HepG2 (cell line): ENCODE results near the gene SDE2. TPM values are rescaled to one million over a fixed set of nuclear protein-coding genes. Genes with fewer than 3 reads are reported as not detected.

Source experiments
- BHLHE40 ChIP-seq: IDR thresholded peaks from 2 replicates; pipeline ENCODE4 v1.6.1; 2011; ENCODE audit warnings: low read length, improper control_type of control experiment
- CREB1 ChIP-seq, 2 experiments: fragments of 450-650 bp in 1 of 2; IDR thresholded peaks; 2 replicates each; pipeline ENCODE4 v1.6.1; 2016 to 2017; ENCODE audit warnings: control low read depth in 1 of 2, mild to moderate bottlenecking in 1 of 2, missing compliant biosample characterization in 1 of 2, missing genetic modification characterization in 1 of 2
- MAF1 ChIP-seq: sonication (generic); formaldehyde crosslinking; IDR thresholded peaks from 2 replicates; pipeline ENCODE4 v1.5.0; 2020; ENCODE audit warnings: missing genetic modification reagents, borderline replicate concordance
- PITX1 ChIP-seq: sonication (generic); formaldehyde crosslinking; IDR thresholded peaks from 2 replicates; pipeline ENCODE4 v1.5.1; 2020; ENCODE audit warnings: mild to moderate bottlenecking, missing genetic modification reagents
- PRDM15 ChIP-seq: sonication (generic); formaldehyde crosslinking; IDR thresholded peaks from 2 replicates; pipeline ENCODE4 v1.4.0; 2020; ENCODE audit warnings: missing genetic modification reagents
- RFXANK ChIP-seq: IDR thresholded peaks from 2 replicates; pipeline ENCODE4 v1.6.1; 2016
- SAFB2 ChIP-seq: sonication (generic); formaldehyde crosslinking; IDR thresholded peaks from 2 replicates; pipeline ENCODE4 v1.5.1; 2020; ENCODE audit warnings: missing genetic modification reagents, low read depth, mild to moderate bottlenecking, borderline replicate concordance
- SMYD3 ChIP-seq: sonication (generic); formaldehyde crosslinking; IDR thresholded peaks from 2 replicates; pipeline ENCODE4 v1.8.1; 2023; ENCODE audit warnings: mild to moderate bottlenecking, missing genetic modification reagents
- TBX2 ChIP-seq: sonication (generic); formaldehyde crosslinking; IDR thresholded peaks from 2 replicates; pipeline ENCODE4 v1.5.0; 2020; ENCODE audit warnings: missing genetic modification reagents, mild to moderate bottlenecking, borderline replicate concordance
- TMF1 ChIP-seq: sonication (generic); formaldehyde crosslinking; IDR thresholded peaks from 2 replicates; pipeline ENCODE4 v1.8.1; 2022; ENCODE audit warnings: low read depth, missing genetic modification reagents
- ZFP82 ChIP-seq: sonication (generic); formaldehyde crosslinking; IDR thresholded peaks from 2 replicates; pipeline ENCODE4 v1.5.1; 2020; ENCODE audit warnings: mild to moderate bottlenecking, missing genetic modification reagents, borderline replicate concordance
- ZNF296 ChIP-seq: sonication (generic); formaldehyde crosslinking; conservative IDR thresholded peaks from 2 replicates; pipeline ENCODE4 v1.5.0; 2020; ENCODE audit warnings: mild to moderate bottlenecking, missing genetic modification reagents
- ZNF3 ChIP-seq: IDR thresholded peaks from 2 replicates; pipeline ENCODE4 v1.7.0; 2017; ENCODE audit warnings: inconsistent platforms
- ZNF530 ChIP-seq: sonication (generic); formaldehyde crosslinking; IDR thresholded peaks from 2 replicates; pipeline ENCODE4 v1.5.0; 2020; ENCODE audit warnings: low read depth, mild to moderate bottlenecking, missing genetic modification reagents
- ZNF557 ChIP-seq: sonication (generic); formaldehyde crosslinking; IDR thresholded peaks from 2 replicates; pipeline ENCODE4 v1.4.0; 2020; ENCODE audit warnings: missing genetic modification reagents
- ZNF563 ChIP-seq: sonication (generic); formaldehyde crosslinking; IDR thresholded peaks from 2 replicates; pipeline ENCODE4 v1.8.0; 2022; ENCODE audit warnings: mild to moderate bottlenecking, moderate library complexity, missing genetic modification reagents
- ZNF704 ChIP-seq: sonication (generic); formaldehyde crosslinking; IDR thresholded peaks from 2 replicates; pipeline ENCODE4 v1.8.1; 2023; ENCODE audit warnings: mild to moderate bottlenecking, inconsistent platforms, moderate library complexity, missing genetic modification reagents, borderline replicate concordance
- ZNF878 ChIP-seq: sonication (generic); formaldehyde crosslinking; IDR thresholded peaks from 2 replicates; pipeline ENCODE4 v1.8.1; 2023; ENCODE audit warnings: mild to moderate bottlenecking, missing genetic modification reagents, moderate library complexity
- ZXDC ChIP-seq: sonication (generic); formaldehyde crosslinking; IDR thresholded peaks from 2 replicates; pipeline ENCODE4 v1.5.0; 2020; ENCODE audit warnings: mild to moderate bottlenecking, missing genetic modification reagents
- polyA plus RNA-seq, 8 experiments: library from polyadenylated mRNA; depleted of rRNA in 3 of 8; stranded (reverse) in 7 of 8; unstranded in 1 of 8; fragments of >200 nt; fragmentation: Illumina TruSeq in 4 of 8; extraction: Trizol in 4 of 8; gene quantifications; 2 replicates each; pipeline versions ENCODE4 v1.2.1 to v1.2.3, GENCODE V29; 2011 to 2016; ENCODE audit warnings: low read depth in 4 of 8, missing spikeins in 1 of 8, mixed read lengths in 1 of 8; ENCODE audit not compliant: insufficient read depth in 1 of 8
- total RNA-seq, 5 experiments: library from RNA; depleted of rRNA; stranded (reverse); fragments of >200 nt; fragmentation: Illumina TruSeq; extraction: Trizol; gene quantifications; 2 replicates each; pipeline ENCODE4 v1.2.3, GENCODE V29; 2016; ENCODE audit warnings: low read depth in 1 of 5
- TF ChIP-seq, protein P1 (sequence below): sonication (generic); formaldehyde crosslinking; IDR thresholded peaks from 2 replicates; pipeline ENCODE4 v1.8.0; 2022; ENCODE audit warnings: missing genetic modification reagents, mild to moderate bottlenecking, inconsistent platforms, borderline replicate concordance

Gene SDE2
- total and polyA plus RNA-seq, 2 of the 13 experiments (the other 11 are each of a cell fraction or from before 2014, with no cell fraction given), result 10.8 to 19.6 TPM

DNA sequence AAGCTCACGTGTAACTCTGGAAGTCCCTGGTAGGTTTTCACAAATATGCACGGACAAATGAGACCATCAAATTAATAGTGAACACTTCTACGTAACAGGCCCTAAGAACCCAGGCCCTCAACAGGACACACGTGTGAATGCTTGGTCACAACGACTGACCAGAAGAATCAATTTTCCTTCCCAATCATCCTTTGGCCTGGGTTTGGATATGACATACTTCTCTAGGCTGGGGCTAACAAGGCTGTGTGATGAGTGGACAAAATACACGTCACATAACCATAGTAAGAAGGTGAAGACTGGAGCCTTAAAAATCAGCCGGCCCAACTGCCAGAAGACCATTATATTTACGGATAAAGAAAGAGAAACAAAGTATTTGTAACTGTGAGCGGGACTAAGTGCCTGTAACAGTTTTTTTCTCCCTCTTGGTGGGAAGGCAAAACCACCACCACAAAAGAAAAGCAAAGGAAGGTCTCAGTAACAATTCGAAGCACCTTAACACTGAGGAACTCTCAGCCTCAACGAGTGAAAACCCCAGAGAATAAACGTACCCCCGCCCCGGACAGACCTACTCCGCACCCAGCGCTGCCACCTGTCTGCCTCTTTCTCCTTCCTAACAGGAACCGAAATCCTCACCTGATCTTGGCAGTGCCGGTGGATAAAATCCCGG, 450 bp downstream of the SDE2 start (continued):
- TF ChIP-seq ZNF704 (CRISPR knock-in tag) (0 out of 2 replicates have a peak, but pooled peaks have one; percentile 17), SAFB2 (no peak), BHLHE40 (no peak), CREB1 (IDR thresholded peaks at IDR 0.05) (peak; percentile 67), CREB1 (CRISPR knock-in tag; IDR thresholded peaks at IDR 0.05) (no peak), TMF1 (CRISPR knock-in tag) (0 out of 2 replicates have a peak, but pooled peaks have one; percentile 40), SMYD3 (CRISPR knock-in tag) (peak; percentile 14; the same call in 1 of the 2 replicates), ZNF878 (CRISPR knock-in tag) (peak; percentile 36; the same call in 1 of the 2 replicates), ZXDC (0 out of 2 replicates have a peak, but pooled peaks have one; percentile 33), ZNF296 (0 out of 2 replicates have a peak, but pooled peaks have one; percentile 41), PRDM15 (CRISPR knock-in tag) (0 out of 2 replicates have a peak, but pooled peaks have one; percentile 13), ZFP82 (CRISPR knock-in tag) (peak; percentile 8; the same call in 1 of the 2 replicates), ZNF563 (CRISPR knock-in tag) (no peak; the same call in 1 of the 2 replicates), ZNF557 (CRISPR knock-in tag) (peak; percentile 42; the same call in 1 of the 2 replicates), PITX1 (CRISPR knock-in tag) (peak; percentile 50; the same call in 1 of the 2 replicates), RFXANK (CRISPR knock-in tag) (no peak), TBX2 (CRISPR knock-in tag) (peak; percentile 33; the same call in 1 of the 2 replicates), ZNF3 (no peak), MAF1 (CRISPR knock-in tag) (0 out of 2 replicates have a peak, but pooled peaks have one; percentile 18), ZNF530 (CRISPR knock-in tag) (no peak)
- TF ChIP-seq, protein P1, sequence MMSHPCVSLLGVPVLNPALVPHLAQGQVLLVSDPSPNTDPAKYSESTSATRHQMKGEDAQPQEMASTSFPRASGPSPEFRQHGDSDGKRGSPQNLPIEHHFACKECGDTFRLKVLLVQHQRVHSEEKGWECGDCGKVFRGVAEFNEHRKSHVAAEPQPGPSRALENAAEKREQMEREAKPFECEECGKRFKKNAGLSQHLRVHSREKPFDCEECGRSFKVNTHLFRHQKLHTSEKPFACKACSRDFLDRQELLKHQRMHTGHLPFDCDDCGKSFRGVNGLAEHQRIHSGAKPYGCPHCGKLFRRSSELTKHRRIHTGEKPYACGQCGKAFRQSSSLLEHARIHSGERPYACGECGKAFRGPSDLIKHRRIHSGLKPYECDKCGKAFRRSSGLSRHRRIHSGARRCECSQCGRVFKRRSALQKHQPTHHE (CRISPR knock-in tag), result no peak
